Measurements from ENCODE around the gene KIAA1671. TPM values are rescaled to one million over a fixed set of nuclear protein-coding genes. Genes with fewer than 3 reads are reported as not detected.
A peak's percentile ranks its signal among the peaks of the same experiment; 100 is the strongest.

The KIAA1671 gene
- polyA plus RNA-seq, 3 donors: not detected

GRCh38 chr22:25120761-25121212 lies 168.3 kb downstream of the KIAA1671 start:
- no peak overlapping the region for H3K27ac ChIP-seq (ENCODE audit: low read depth in 1 of 2, low read length in 2 of 2)
- Mint-ChIP-seq H3K36me3 (no peaks in the 10 kb centered on the region), H3K4me1 (no peaks in the 10 kb centered on the region), H3K27me3 (ENCODE audit: low read depth in 3 of 3) (peaks cover 0 to 16% (median 13%) of the 10 kb centered on the region in 3 donors), H3K9me3 (peaks cover 0 to 5% (median 3%) of the 10 kb centered on the region in 7 donors), H3K4me3 (peak overlapping the region in 1 of 2 donors; percentile 21), H3K27ac (no peak overlapping the region)
- H4K20me1 ChIP-seq (ENCODE audit: insufficient read depth, low read length): no peaks in the 10 kb centered on the region
- no peak overlapping the region for H2AFZ ChIP-seq (ENCODE audit: insufficient read depth, low read depth, low read length, poor library complexity, severe bottlenecking)
- no peak overlapping the region for H3K4me3 ChIP-seq (replicated peaks in 1 of 3; ENCODE audit: low read depth in 2 of 3, low read length in 3 of 3)
- no peaks in the 10 kb centered on the region for H3K4me1 ChIP-seq (ENCODE audit: control insufficient read depth in 1 of 2, insufficient read depth in 2 of 2, low read length in 2 of 2)
- no peak overlapping the region for H3K4me2 ChIP-seq (replicated peaks; ENCODE audit: extremely low read depth, low read length, poor library complexity, severe bottlenecking)
- intact Hi-C loops (cut with micrococcal nuclease): no loop called here
- H3K27me3 ChIP-seq (ENCODE audit: control insufficient read depth in 2 of 2, insufficient read depth in 2 of 2, low read length in 2 of 2): no peaks in the 10 kb centered on the region
- TF ChIP-seq, protein P1, sequence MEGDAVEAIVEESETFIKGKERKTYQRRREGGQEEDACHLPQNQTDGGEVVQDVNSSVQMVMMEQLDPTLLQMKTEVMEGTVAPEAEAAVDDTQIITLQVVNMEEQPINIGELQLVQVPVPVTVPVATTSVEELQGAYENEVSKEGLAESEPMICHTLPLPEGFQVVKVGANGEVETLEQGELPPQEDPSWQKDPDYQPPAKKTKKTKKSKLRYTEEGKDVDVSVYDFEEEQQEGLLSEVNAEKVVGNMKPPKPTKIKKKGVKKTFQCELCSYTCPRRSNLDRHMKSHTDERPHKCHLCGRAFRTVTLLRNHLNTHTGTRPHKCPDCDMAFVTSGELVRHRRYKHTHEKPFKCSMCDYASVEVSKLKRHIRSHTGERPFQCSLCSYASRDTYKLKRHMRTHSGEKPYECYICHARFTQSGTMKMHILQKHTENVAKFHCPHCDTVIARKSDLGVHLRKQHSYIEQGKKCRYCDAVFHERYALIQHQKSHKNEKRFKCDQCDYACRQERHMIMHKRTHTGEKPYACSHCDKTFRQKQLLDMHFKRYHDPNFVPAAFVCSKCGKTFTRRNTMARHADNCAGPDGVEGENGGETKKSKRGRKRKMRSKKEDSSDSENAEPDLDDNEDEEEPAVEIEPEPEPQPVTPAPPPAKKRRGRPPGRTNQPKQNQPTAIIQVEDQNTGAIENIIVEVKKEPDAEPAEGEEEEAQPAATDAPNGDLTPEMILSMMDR (IDR thresholded peaks at IDR 0.05): no peak
- H3K9ac ChIP-seq (ENCODE audit: insufficient read depth, low read length, poor library complexity, severe bottlenecking): no peak overlapping the region
- WGBS (ENCODE audit: insufficient coverage): 5% methylated on average over 4 of the region's 12 CpGs
- no peaks in the 10 kb centered on the region for H3K79me2 ChIP-seq (ENCODE audit: insufficient read depth, low read length)
- DNase-seq: no peak
- no peaks in the 10 kb centered on the region for H3K36me3 ChIP-seq (replicated peaks in 1 of 2; ENCODE audit: control insufficient read depth in 1 of 2, insufficient read depth in 2 of 2, low read length in 2 of 2)
- peaks cover 0 to 2% of the 10 kb centered on the region in 2 donors for H3K9me3 ChIP-seq (replicated peaks in 1 of 2; ENCODE audit: control insufficient read depth in 1 of 2, insufficient read depth in 1 of 2, low read length in 2 of 2)

DNA sequence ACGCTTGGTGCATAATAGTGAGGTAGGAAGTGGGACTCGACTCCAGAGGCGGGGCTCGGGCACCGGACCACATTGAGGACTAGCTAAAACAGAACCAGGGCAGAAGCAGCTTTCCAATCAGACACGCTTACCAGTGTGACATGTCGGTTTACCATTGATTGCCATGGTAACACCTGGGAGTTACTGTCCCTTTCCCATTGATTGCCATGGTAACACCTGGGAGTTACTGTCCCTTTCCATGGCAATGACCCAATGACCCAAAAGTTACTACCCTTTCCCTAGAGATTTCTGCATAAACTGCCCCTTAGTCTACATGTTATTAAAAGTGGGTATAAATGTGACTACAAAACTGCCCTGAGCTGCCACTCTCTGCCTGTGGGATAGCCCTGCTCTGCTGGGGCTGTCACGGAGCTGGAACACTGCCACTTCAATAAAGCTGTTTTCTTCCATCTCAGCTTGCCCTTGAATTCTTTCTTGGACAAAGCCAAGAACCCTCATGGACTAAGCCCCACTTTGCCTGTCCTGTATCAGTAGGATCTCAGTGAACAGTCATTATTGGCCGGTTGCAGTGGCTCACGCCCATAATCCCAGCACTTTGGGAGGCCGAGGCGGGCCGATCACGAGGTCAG lies 169.7 kb downstream of the KIAA1671 start:
- Mint-ChIP-seq H3K9me3 (peaks cover 0 to 5% (median 3%) of the 10 kb centered on the region in 7 donors), H3K4me3 (no peak overlapping the region), H3K4me1 (no peaks in the 10 kb centered on the region), H3K36me3 (no peaks in the 10 kb centered on the region), H3K27me3 (ENCODE audit: low read depth in 3 of 3) (peaks cover 0 to 16% (median 13%) of the 10 kb centered on the region in 3 donors), H3K27ac (peak overlapping the region in 1 of 7 donors; percentile 61)
- no peaks in the 10 kb centered on the region for H3K79me2 ChIP-seq (ENCODE audit: insufficient read depth, low read length)
- 100% methylated on average over 7 of the region's 14 CpGs for WGBS (ENCODE audit: insufficient coverage)
- H3K9me3 ChIP-seq (replicated peaks in 1 of 2; ENCODE audit: control insufficient read depth in 1 of 2, insufficient read depth in 1 of 2, low read length in 2 of 2): peaks cover 0 to 2% of the 10 kb centered on the region in 2 donors
- no peaks in the 10 kb centered on the region for H3K4me1 ChIP-seq (ENCODE audit: control insufficient read depth in 1 of 2, insufficient read depth in 2 of 2, low read length in 2 of 2)
- no peak overlapping the region for H3K27ac ChIP-seq (ENCODE audit: low read depth in 1 of 2, low read length in 2 of 2)
- intact Hi-C loops (cut with micrococcal nuclease): no loop called here
- no peak overlapping the region for H3K4me3 ChIP-seq (replicated peaks in 1 of 3; ENCODE audit: low read depth in 2 of 3, low read length in 3 of 3)
- DNase-seq: no peak
- no peaks in the 10 kb centered on the region for H3K36me3 ChIP-seq (replicated peaks in 1 of 2; ENCODE audit: control insufficient read depth in 1 of 2, insufficient read depth in 2 of 2, low read length in 2 of 2)
- H3K4me2 ChIP-seq (replicated peaks; ENCODE audit: extremely low read depth, low read length, poor library complexity, severe bottlenecking): no peak overlapping the region
- no peaks in the 10 kb centered on the region for H4K20me1 ChIP-seq (ENCODE audit: insufficient read depth, low read length)
- H2AFZ ChIP-seq (ENCODE audit: insufficient read depth, low read depth, low read length, poor library complexity, severe bottlenecking): no peak overlapping the region
- TF ChIP-seq, protein P1 (IDR thresholded peaks at IDR 0.05): no peak
- H3K9ac ChIP-seq (ENCODE audit: insufficient read depth, low read length, poor library complexity, severe bottlenecking): no peak overlapping the region
- no peaks in the 10 kb centered on the region for H3K27me3 ChIP-seq (ENCODE audit: control insufficient read depth in 2 of 2, insufficient read depth in 2 of 2, low read length in 2 of 2)

All from CD14-positive monocyte (primary cell).